ENCODE measurements around the gene RIBC1.
"Not testable (repeated sequence)": the region's sequence is repeated elsewhere in the genome, so short reads cannot be mapped to it uniquely, and the experiment has no call there.

RIBC1 gene

DNA sequence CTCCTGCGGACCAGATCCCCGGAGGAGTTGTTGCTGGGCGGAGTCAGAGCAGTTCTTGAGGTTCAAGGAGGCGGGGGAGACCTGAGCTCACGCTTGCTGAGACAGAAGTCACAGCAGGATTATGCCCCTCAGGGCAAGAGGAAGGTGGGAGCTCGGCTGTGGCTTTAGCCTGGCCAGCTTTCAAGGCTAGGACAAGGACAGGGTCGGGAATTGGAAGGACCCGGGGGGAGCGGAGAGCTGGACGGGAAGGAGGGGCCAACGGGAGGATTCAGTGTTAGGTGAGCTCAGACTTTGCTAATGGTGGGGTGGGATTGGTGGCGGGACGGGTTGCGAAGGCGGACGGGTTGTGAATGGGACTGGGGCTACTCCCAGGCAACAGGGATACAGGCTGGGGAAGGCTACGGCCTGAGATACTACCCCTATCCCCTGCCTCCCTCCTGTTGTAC, at the start of gene RIBC1:
TSS of gene RIBC1 (plus strand) at position 13 of the 446 bp plus-strand sequence. CDS start 3,404 bp downstream, outside the sequence.
- no peak for DNase-seq

DNA sequence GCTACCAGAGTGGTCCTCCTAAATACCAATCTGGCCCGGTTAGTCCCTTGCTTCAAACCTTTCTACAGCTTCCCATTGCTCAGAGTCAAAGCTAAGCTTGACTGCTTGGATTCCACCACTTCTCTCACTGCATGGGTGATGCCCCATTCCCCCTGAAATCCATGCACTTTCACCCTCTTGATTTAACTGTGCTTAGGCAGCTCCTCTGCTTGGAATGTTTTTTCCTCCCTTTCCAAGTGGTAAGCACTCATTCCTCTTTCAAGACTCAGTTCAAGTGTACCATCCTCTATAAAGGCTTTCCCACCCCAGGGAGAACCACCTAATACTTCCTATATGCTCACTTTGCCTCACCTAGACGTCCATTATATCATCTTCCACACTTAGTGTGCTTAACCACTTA, 49.4 kb upstream of the RIBC1 start:
- no peak for DNase-seq

- DNase-seq, result no peak
Observed at GRCh38 chrX:53374222-53374820, 48.4 kb upstream of the RIBC1 start.

- DNase-seq, result no peak
Observed at GRCh38 chrX:53374923-53375322, 47.8 kb upstream of the RIBC1 start.

DNA sequence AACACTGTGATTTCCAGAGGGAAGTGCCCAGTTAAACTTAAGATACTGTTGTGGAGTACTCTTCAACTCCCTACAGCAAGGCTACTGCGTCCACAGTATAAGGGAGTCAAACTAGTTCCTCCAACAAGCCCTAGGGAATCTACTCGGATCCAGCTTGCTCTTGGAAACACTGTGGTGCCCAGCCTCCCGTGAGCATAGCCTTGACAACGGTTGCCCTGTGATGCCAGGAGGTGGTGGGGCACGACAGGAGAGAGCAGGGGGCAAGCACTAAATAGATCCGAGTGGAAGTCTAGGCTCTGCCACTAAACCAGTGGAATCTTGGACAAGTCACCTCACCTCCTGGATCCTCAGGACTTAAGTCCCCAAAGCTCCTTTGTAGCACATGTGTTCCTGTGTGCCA, 45.8 kb upstream of the RIBC1 start:
- no peak for DNase-seq

- no peak for DNase-seq
Observed at GRCh38 chrX:53377464-53377863, 45.2 kb upstream of the RIBC1 start.

DNA sequence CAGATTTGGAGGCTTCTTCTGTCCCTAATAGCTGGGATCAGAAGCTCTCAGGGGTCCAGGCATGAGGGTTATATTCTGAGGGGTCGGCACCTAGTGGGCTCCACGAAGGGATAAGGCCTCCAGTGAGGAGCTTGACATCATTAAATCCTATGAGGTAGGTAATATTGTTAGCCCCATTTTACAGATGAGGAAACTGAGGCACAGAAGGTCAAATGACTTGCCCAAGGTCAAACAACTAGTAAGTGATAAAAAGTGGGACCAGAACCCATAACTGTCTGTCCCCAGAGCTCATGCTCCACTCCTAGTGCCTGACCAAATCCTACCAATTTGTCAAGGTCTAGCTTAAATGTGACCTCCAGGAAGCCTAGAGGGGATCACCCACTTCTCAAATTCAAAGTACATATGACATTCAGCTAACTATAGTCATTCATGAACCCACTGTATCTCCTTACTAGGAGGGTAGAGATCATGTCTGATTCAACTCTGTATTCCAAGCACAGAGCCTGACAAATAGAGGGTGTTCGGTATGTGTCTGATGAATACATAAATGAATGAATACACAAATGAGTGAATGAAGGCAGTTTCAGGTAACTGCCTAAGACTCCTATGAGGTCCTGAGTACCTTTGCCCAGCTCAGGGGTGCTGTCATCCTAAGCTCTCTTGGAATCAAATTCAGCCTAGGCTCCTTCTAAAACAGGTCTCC, 43.5 kb upstream of the RIBC1 start:
- no peak for DNase-seq

DNA sequence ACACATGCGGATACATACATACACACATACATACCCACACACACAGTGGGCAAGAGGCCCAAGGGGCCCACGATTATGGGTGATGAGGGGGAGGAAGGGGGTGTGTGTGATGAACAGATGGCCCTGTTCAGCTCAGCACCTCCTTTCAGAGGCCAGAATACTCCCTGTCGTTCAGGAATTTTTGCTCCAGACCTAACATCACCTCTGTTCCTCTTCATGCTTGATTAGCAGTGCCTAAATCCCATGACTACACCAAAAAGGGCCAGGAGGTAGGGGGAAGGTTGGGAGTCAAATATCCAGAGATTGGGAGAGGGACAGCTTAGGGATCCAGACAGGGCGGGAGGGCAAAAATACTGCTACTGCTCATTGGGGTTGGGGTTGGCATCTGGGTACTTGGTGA, 42.9 kb upstream of the RIBC1 start:
- no peak for DNase-seq

- no peak for DNase-seq
Observed at GRCh38 chrX:53383376-53384076, 39.1 kb upstream of the RIBC1 start.

DNA sequence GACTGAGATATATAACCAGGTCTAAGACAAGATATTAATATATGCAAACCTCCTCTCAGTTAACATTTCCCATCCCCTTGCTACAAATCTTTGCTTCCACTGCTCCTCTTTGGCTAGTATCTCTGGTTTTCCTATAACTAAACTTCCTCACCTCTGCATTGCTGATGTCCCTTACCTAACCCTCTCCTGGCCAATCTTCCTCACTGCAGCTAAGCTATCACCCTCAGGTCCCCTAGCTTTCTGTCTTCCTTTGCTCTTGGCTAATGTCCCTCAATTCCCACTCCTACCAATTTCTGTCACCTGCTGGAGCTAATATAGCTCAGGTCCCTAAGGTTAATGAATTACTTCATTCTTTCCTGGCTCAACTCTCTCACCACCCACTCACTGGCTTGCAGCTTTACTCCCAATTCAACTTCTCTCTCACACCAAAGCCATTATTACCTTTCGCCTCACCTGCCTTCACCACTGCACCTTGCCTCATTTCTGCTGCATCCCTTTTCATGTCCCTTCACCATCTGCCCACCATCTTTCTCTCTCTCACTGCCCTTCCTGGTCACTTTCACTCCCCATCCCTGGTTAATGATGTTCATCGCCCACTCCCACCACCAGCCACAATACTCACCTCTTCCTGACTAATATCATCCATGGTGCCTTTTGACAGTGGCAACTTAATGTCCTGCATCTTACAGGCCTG, 26.9 kb upstream of the RIBC1 start:
- DNase-seq, result no peak

GRCh38 chrX:53398216-53398615, 24.5 kb upstream of the RIBC1 start:
- no peak for DNase-seq

DNA sequence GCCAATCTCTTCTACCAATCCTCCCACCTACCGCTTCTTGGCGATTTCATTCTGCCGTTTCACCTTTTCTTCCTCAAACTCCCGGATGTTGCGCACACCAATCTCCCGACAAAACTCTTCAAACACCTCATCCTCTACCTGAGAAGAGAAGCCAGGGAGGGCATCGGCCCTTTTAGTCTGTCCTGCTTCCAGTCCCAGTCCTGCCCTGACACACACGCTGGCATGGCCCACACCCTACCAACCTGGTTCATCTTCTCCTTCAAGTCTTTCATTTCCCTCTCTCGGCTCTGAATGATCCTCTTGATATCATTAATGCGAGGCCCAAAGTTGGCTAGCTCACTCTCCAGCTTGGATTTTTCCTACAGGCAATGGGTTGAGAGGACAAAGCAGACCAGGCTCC, 19.1 kb upstream of the RIBC1 start:
- DNase-seq, result no peak

DNA sequence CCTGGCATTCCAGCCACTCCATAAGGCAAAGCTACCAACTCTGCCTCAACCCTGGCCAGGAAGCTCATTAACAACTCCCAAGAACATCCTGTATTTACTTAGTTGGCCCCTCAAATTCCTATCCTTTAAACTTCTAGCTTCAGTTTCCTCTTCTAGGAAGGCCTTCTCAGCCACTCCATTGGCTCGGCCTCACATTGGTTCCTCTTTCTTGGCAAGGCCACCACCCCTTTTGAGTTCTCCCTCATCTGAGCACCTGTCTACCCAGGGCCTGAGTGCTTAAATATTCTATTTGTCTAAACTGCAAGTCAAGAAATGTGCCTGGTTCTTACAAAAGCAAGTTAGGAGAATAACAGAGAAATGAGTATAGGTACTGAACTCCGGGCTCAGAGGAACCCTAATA, 10.2 kb upstream of the RIBC1 start:
- DNase-seq, result no peak

- not testable (repeated sequence) for DNase-seq
Observed at GRCh38 chrX:53420351-53420750, 2.3 kb upstream of the RIBC1 start.

DNA sequence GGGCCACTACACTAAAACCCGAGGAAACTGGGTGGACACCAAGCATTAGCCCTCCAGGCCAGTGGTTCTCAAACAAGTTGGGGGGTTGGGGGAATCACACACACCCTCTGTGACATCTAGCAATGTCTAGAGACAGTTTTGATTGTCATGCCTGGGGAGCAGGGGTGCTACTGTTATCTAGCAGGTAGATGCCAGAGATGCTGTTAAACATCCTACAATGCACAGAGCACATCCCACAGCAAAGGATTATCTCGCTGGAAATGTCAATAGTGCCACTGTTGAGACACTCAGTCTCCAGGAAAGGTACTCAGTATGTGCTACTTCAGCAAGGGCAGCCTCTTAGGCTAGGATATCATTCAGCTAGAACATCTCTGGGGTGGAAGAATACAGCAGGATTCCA, 1.5 kb upstream of the RIBC1 start:
- no peak for DNase-seq

- no peak for DNase-seq
Observed at GRCh38 chrX:53421772-53422085, 944 bp upstream of the RIBC1 start.

DNA sequence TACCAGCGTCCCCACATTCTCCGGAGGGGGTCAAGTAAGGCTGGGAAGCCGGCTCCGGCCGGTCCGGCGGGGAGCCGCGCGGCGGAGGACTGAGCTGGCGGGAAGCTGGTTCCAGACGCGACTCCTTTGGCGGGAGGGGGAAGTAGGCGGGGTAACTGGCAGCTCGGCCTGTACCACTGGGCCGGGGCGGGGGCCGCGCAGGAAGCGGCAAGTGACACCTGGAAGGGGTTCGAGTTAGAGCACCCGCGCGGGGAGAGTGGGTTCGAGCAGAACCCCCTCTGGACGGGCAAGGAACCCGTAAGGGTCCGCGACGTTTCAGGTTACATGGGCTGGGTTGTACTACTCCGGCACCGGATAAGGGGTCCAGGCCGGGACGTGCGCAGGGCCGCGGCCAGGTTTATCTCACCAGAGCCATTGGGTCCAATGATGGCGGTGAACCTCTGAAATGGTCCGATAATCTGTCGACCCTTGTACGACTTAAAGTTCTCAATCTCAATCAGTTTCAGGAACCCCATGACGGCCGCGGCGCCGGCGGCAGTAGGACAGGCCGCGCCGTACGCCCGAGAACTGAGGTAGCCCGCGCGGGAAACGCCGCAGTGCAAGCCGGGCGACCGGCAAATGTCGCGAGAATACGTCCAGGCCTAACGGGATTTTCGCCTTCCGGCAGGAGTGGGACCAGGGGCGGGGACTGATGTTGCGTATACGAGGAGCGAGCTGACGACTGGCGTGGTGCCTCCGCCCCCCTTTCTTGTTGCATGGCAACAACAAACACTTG, 400 bp upstream of the RIBC1 start, which contains the start of gene SMC1A:
TSS of gene SMC1A (minus strand) at position 569 of the 775 bp plus-strand sequence. CDS start at position 515, 54 bp downstream.
- DNase-seq, result peak; percentile 97

- no peak for DNase-seq
Observed at GRCh38 chrX:53429755-53430154, 7.1 kb downstream of the RIBC1 start.

GRCh38 chrX:53430231-53430630, 7.6 kb downstream of the RIBC1 start:
- DNase-seq, result no peak

GRCh38 chrX:53433651-53434639, 11.3 kb downstream of the RIBC1 start, which contains the start of gene HSD17B10:
HSD17B10 (minus strand) TSS chrX:53434370; CDS start chrX:53434345, 25 bp downstream.
- peak; percentile 87 for DNase-seq

DNA sequence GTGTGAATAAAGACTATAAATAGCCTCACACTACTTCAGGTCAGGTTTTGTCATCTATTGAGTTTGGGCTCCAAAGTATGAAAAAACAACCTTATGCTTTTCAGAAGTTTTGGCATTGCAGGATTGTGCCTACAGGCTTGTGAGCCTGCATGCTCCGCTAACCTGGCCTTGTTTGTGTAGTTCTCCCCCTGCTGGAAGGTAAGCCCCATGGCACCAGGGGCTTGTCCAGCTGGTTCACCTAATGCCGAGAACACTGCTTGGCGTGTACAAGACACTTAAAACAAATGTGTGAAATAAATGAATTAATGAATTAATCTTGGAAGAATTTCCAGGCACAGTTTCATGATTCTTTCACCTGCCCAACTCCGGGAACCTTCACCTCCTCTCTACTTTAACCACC, 13.3 kb downstream of the RIBC1 start:
- DNase-seq, result peak; percentile 75

All from CD4-positive, alpha-beta T cell treated with Interleukin-21 for 1 hour (primary cell).